GM18505 (cell line): ENCODE measurements around the gene LRRN4.
"Not testable (repeated sequence)": the region's sequence is repeated elsewhere in the genome, so short reads cannot be mapped to it uniquely, and the experiment has no call there.

Experiments
- ATAC-seq: cut with Tn5 transposase; IDR thresholded peaks from one replicate; pipeline ENCODE4 v1.9.1; 2021; ENCODE audit not compliant: unreplicated experiment
- POLR2A ChIP-seq: IDR thresholded peaks from 4 replicates; pipeline ENCODE4 v1.6.1; 2011; ENCODE audit warnings: borderline replicate concordance; ENCODE audit not compliant: insufficient read depth, insufficient read length; ENCODE audit errors: extremely low read depth

The LRRN4 gene

DNA sequence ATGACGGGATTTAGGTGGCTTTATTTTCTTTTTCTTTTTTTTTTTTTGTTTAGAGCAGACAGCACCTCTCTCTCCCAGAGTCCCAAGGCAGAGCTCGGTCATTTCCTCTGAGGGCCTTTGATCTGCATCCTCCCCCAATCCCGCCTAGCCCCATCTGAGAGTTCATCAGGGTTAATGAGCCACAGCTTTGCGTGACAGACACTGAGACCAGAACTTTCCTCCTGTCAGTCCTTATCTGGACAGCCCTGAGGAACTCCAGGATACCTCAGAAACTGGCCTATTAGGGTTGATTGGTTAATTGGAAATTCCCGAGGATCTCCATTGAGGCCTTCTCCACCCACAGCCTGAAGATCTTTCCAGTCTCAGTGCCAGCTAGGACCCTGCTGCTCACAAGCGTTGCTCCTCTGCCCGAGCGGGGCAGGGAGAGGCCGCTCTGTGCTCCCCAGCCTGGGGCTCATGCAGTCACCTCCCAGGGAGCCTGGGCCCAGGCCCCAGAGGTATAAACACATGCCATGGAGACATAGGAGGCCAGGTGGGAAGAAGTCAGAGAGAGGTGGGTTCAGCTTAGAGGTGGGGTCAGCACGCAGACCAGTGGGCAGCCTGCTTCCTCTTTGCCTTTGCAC lies 1.4 kb upstream of the LRRN4 start:
- TF ChIP-seq POLR2A, result no peak
- no peak for ATAC-seq

DNA sequence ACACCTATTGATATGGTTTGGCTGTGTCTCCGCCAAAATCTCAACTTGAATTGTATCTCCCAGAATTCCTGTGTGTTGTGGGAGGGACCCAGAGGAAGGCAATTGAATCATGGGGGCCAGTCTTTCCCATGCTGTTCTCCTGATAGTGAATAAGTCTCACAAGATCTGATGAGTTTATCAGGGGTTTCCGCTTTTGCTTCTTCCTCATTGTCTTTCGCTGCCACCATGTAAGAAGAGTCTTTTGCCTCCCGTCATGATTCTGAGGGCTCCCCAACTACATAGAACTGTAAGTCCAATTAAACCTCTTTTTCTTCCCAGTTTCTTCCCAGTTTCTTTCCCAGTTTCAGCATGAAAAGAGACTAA lies 810 bp upstream of the LRRN4 start:
- ATAC-seq, result not testable (repeated sequence)

DNA sequence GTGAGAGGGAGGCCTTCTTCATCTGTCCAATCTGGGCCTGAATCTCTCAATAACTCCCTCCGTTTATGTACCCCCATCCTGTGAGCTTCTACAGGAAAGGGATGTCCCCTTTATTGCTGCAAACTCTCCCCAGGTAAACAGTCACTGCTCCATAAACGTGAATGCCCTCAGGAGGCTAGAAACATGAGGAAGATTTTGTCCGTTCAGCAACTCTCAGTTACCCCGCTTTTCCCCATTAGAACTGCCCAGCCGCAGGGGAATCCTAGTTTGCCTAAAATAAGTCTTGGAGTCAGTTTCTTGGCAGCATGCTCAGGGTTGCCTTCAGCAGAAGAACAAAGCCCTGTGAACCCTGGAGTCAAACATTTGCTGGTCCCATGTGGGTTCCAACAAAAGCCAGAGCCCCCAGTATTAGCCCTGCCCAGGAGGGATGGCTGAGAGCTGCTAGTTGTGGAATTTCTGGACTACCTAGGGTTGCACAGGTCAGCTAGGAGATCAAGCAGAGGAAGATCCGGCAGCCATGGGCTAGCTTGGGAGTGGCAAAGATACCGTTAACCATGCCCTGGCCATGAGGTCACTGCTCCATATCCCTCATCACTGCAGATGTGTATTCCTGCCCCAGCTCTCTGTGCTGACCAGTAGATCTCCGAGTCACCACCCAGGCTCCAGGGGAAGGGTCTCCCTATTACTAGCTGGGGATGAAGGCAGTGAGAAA lies 640 bp downstream of the LRRN4 start:
- no peak for ATAC-seq
- no peak for TF ChIP-seq POLR2A

DNA sequence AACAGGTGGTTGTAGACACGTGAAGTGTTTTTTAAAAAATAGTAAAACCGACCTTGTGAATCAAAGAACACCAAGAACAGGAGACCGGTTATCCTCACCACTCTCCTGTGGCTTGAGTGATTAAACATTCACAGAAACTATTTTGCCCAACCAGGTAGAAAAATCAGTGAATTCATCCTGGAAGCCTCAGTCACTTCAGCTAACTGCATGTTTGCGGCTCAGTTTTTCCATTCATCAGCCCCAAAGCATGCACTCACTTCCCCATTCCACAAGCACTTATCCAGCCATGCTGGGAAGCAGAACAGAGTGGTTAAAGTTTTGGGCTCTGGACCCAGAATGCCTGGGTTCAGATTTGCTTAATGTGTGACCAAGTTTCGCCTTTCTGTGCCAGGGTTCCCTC lies 2.4 kb downstream of the LRRN4 start:
- no peak for ATAC-seq
- TF ChIP-seq POLR2A, result no peak

DNA sequence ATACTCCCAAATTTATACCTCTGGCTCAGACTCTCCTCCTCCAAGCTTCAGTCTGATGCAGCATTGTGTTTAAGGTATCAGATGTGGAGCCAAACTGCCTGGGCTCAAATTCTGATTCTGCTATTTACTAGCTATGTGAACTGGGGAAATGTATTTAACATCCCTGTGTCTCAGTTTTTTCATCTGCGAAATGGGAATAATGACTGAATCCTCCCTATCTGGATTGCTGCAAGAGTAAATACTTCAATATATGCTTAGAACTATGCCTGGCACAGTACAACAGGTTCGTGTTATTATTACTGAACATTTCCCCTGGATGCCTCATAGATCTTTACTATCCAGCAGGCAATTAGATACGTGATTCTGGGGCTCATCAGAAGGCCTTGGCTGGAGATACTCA lies 5.5 kb downstream of the LRRN4 start:
- ATAC-seq, result no peak

DNA sequence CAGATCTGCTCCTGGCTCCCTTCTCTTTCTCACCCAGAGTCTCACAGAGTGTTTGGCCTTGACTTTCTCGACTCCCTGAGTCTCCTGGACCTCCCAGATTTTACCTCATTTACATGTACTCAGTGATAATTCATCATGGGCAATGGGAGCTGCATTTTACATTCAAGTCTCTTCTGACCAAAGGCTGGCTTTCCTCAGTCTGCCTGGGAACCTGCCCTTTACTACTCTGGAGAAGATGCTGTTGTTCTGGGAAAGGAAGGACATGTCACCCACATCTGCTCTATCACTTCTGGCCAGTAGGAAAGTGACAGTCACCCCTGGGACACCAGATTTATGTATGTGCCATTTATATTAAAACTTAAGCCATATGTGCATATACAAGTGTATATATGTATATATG lies 7.4 kb downstream of the LRRN4 start:
- no peak for TF ChIP-seq POLR2A
- ATAC-seq, result no peak

More for the DNA sequence above, 5.5 kb downstream of the LRRN4 start:
- no peak for TF ChIP-seq POLR2A

DNA sequence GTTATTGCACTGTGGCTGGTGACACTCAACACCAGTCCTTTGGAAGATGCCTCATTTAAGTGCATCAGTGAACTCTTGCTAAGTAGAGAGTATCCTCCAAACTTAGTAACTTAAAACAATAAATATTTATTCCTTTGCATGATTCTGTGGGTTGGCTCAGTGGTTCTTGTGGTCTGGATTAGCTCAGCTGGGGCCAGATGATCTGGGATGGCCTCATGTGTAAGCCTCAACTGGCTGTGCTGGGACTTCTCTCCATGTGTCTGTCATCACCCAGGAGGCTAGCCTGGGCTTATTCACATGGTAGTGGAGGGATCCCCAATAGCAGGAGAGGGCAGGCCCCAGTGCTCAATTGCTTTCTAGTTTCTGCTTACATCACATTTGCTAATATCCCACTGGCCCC lies 8.3 kb downstream of the LRRN4 start:
- no peak for TF ChIP-seq POLR2A
- ATAC-seq, result no peak

DNA sequence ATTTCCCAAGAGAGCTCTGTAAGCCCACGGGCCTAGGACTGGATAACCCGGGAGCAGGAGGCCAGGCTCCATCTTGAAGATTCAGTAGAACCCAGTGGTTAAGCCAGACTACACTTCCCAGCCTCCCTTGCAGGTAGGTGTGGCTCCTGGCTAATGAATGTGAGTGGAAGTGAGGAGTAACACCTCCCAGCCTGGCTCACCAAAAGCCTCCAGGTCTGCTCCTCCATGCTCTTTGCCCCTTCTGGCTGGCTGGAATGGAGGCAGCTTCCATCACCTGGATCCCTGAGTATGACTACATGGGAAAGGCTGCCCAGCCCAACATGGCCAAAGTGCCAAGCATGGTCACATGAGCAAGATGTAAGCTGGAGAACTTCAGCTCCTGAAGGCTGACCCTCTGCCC lies 9.7 kb downstream of the LRRN4 start:
- ATAC-seq, result no peak
- no peak for TF ChIP-seq POLR2A

DNA sequence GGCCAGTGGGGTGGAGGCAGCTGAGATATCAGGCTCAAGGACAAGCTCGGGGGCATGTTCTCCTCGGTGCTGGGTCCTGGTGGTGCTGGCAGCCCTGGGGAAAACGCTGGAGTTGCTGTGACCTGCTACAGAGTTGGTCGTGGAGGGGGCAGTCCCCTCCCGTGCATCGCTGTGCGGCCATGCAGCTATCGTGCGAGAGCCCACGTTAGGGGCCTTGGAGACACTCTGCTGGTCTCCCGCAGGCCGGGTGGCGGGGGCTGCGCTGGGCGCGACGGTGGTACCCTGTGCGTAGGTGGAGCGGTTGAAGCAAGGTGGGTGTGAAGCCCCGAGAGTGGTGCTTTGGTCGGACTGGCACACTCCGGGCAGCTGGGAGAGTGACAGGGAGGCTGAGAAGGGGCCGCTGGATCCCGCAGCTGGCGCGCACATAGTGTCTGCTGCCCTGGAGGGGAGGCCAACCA lies 12.0 kb downstream of the LRRN4 start:
- TF ChIP-seq POLR2A, result no peak
- no peak for ATAC-seq

DNA sequence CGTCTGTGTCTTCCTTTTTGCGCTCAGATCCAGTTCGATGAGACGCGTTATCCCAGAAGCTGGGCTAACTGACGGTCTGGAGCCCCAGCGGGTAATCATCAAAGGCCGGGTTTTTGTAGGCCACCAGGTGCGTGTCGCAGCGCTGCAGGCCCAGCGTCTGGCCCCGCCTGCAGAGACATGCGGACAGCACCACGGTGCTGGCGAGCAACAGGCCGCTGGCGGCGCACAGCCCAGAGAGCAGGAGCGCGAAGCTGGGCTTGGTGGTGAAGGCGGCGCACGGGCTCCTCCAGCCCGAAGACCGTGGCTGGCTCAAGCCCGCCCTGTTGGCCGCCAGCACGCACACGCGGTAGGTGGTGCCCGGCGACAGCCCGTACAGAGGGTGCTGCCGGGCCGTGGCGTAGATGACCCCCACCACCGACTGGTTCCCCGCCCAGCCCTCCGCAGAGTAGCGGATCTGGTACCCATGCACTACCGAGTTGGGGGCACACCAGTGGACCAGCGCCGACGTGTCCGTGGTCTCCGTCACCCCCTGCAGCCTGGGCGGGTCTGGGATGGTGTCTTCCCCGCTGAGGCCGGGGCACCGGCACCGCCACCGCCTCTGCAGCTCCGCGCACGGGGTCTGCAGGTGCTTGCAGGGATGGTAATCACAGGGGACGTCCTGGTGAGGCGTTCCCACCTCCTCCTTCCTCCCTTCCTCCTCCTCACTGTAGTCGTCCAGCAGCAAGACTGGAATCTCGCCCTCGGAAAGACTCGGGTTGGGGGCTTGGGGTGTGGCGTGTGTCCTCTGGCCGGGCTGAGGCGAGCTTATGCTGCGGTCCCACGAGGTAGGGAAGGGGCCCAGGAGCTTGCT lies 12.7 kb downstream of the LRRN4 start:
- no peak for TF ChIP-seq POLR2A
- ATAC-seq, result no peak

DNA sequence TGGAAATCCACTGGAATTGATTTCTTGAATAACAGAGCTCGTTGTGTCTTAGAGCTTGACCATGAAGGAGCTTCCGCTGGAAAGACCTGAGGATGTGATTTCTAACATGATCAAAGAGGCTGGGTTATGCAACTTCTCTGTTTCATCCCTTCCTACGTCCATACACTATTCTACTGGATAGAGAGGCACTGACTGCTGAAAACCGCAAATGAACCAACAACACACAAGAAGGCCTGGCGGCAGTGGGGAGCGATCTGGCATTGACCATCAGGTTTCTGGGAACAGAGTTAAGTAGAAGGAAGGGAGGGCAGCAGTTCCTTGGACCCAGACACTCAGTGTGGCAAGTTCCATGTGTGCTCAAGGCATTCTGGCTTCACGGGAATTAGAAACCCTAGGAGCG lies 13.3 kb downstream of the LRRN4 start:
- no peak for ATAC-seq
- no peak for TF ChIP-seq POLR2A

DNA sequence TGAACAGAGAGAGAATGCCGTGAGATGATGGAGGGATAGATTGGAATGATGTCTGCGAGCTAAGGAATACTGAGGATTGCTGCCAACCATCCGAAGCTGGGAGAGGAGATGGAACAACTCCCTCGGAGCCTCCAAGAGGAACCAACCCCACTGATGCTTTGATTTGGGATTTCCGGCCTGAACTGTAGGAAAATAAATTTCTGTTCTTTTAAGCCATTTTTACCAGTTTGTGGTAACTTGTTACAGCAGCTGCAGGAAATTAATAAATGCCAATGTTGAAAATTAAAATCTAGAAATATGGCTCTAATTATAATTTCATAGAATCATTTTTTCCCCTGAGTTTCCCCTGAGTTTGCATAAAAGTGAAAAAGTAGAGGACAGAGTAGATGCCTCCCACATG lies 14.1 kb downstream of the LRRN4 start:
- ATAC-seq, result no peak
- TF ChIP-seq POLR2A, result no peak

DNA sequence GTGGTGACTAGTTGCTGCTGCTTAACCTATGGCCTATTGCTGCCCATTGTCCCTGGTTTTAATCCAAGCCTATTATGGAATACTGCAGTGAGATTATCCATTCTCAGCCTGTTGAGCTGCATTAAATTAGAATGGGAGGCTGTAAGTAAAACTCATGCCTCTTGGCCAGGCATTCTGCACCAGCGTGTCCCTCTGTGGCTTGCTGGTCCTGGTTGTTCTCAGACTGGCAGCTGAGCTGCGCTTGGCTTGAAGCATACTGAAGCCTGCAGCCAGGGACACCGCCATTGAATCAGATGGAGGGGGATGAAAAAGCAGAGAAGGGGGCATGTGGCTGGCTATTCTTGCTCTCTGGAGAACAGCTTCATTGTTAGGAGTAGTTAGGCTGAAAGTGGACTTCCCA lies 15.6 kb downstream of the LRRN4 start:
- TF ChIP-seq POLR2A, result no peak
- no peak for ATAC-seq

DNA sequence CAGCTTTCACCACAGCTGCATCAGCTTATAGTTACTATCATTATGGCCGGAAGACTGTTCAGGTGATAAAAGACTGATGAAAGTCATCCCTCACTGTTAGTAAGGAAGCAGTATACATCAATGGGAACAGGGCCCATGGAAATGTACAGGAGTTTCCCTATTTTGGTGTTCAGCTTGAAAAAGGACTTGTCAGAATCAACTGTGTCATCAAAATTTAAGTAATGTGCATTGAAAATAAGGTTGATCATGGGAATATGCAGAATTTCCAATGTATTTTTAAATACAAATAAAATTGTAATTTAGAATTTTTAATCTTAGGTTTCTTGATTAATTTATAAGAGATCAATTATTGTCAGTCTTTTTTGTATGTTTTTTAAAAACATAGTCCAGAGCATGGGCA lies 16.8 kb downstream of the LRRN4 start:
- no peak for TF ChIP-seq POLR2A
- ATAC-seq, result no peak
